Mesothelial cell of epicardium (in vitro differentiated cells): ENCODE data around the gene FILIP1L. TPM values are rescaled to one million over a fixed set of nuclear protein-coding genes. Genes with fewer than 3 reads are reported as not detected.

Experiments
- DNase-seq, 2 experiments: peaks; one replicate each; pipeline ENCODE4 v3.0.0; 2021; ENCODE audit warnings: low spot score in 2 of 2; ENCODE audit not compliant: unreplicated experiment in 2 of 2
- H3K27ac Mint-ChIP-seq: 2 replicates; pipeline ENCODE4 v1.8.0; 2021; ENCODE audit warnings: mixed read lengths
- H3K27me3 Mint-ChIP-seq: 2 replicates; pipeline ENCODE4 v1.8.0; 2021; ENCODE audit warnings: low read depth, mixed read lengths
- H3K36me3 Mint-ChIP-seq: 2 replicates; pipeline ENCODE4 v1.8.0; 2021; ENCODE audit warnings: mixed read lengths
- H3K4me1 Mint-ChIP-seq: 2 replicates; pipeline ENCODE4 v1.8.0; 2021; ENCODE audit warnings: mixed read lengths
- H3K4me3 Mint-ChIP-seq: 2 replicates; pipeline ENCODE4 v1.8.0; 2021; ENCODE audit warnings: mild to moderate bottlenecking, moderate library complexity, mixed read lengths
- H3K9me3 Mint-ChIP-seq: 2 replicates; pipeline ENCODE4 v1.8.0; 2021; ENCODE audit warnings: mixed read lengths
- total RNA-seq: library from RNA; stranded (reverse); gene quantifications from 3 replicates; pipeline ENCODE4 v1.2.1, GENCODE V29; 2021
- TF ChIP-seq, protein P1 (sequence below): fragments of 200-600 bp; sonication (generic); IDR thresholded peaks from one replicate; pipeline ENCODE4 v1.5.0; 2021; ENCODE audit warnings: antibody characterized with exemption; ENCODE audit not compliant: unreplicated experiment

FILIP1L gene
- total RNA-seq, 1 donor from 2014 or later: 15.7 TPM

DNA sequence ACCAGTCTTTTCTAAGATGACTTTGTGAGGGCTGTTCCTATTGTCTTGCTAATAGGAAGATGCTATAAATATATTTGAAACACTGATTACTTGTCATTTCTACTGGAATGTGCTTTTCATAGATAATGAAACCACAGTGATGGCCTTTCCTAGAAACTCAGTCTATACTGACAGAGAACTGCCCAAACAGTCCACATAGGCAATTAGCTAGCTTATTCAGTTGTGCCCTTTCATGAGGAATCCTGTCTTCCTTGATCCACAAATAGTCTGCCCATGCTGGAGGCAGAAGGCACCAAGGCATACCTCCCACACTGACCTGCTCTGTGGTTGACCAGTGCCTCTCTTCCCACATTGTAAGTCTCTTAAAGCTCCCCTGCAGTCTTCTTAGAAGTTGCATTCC lies 160.7 kb downstream of the FILIP1L start:
- Mint-ChIP-seq H3K27me3 (no peaks in the 10 kb centered on the region), H3K4me3 (no peak overlapping the region), H3K27ac (no peak overlapping the region), H3K4me1 (peaks cover 19% of the 10 kb centered on the region), H3K9me3 (no peaks in the 10 kb centered on the region), H3K36me3 (no peaks in the 10 kb centered on the region)
- DNase-seq: no peak
- TF ChIP-seq, protein P1, sequence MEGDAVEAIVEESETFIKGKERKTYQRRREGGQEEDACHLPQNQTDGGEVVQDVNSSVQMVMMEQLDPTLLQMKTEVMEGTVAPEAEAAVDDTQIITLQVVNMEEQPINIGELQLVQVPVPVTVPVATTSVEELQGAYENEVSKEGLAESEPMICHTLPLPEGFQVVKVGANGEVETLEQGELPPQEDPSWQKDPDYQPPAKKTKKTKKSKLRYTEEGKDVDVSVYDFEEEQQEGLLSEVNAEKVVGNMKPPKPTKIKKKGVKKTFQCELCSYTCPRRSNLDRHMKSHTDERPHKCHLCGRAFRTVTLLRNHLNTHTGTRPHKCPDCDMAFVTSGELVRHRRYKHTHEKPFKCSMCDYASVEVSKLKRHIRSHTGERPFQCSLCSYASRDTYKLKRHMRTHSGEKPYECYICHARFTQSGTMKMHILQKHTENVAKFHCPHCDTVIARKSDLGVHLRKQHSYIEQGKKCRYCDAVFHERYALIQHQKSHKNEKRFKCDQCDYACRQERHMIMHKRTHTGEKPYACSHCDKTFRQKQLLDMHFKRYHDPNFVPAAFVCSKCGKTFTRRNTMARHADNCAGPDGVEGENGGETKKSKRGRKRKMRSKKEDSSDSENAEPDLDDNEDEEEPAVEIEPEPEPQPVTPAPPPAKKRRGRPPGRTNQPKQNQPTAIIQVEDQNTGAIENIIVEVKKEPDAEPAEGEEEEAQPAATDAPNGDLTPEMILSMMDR: no peak

DNA sequence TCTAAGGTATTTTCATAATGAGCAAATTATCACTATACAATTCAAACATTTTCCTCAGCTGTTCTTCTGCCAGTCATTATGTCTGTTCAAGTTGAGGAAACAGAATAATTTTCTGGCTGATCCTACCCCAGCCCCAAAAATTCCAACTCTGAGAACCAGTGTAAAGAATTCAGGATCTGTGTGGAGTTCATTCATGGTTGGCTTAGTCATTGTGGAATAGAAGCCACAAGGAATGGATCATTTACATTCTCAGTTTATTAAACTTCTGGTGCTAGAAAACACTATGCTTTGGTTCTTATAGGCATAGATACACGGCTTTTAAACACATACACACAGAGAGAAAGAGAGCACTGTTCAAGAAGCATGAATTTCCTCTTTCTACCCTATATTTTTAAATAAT lies 162.0 kb downstream of the FILIP1L start:
- no peaks in the 10 kb centered on the region for H3K27me3 Mint-ChIP-seq
- TF ChIP-seq, protein P1: no peak
- no peaks in the 10 kb centered on the region for H3K9me3 Mint-ChIP-seq
- H3K27ac Mint-ChIP-seq: no peak overlapping the region
- DNase-seq: no peak
- H3K36me3 Mint-ChIP-seq: no peaks in the 10 kb centered on the region
- H3K4me3 Mint-ChIP-seq: no peak overlapping the region
- peaks cover 23% of the 10 kb centered on the region for H3K4me1 Mint-ChIP-seq

DNA sequence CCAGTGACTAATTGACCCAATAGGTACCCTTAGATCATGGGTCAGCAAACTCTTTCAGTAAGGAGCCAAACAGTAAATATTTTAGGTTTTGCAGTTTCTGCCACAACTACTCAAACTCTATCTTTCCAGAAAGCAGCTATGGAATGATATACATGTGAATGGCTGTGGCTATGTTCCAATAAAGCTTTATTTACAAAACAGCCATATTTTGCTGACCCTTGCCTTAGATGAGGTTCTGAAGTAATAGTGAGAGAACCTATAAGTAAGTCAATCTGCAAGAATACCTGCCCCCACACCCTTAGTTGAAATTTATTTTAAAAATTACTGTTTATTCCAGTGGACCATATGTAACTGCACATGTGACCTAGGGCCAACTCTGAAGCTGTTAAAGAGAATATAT lies 162.6 kb downstream of the FILIP1L start:
- H3K36me3 Mint-ChIP-seq: no peaks in the 10 kb centered on the region
- peaks cover 21% of the 10 kb centered on the region for H3K4me1 Mint-ChIP-seq
- TF ChIP-seq, protein P1: no peak
- no peak overlapping the region for H3K4me3 Mint-ChIP-seq
- H3K27ac Mint-ChIP-seq: no peak overlapping the region
- no peak for DNase-seq
- H3K27me3 Mint-ChIP-seq: no peaks in the 10 kb centered on the region
- H3K9me3 Mint-ChIP-seq: no peaks in the 10 kb centered on the region

DNA sequence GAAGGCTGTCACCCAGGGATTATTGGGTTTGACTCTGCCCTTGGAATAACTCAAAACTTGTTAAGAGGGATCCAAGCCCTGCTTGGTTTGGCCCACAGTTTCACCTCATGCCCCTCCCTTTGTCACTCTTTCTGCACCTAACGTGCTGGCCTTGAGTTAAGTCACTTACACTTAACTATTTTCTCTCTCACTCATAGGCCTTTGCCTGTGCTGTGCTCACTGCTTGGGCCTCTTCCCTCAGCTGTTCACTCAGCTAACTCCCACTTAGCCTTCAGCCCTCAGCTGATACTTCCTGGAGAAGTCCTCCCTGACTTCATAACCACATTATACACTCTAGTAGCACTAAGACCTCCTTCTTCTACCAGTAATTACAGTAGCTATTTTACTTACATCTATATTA lies 163.4 kb downstream of the FILIP1L start:
- H3K36me3 Mint-ChIP-seq: no peaks in the 10 kb centered on the region
- H3K4me3 Mint-ChIP-seq: no peak overlapping the region
- no peak for DNase-seq
- TF ChIP-seq, protein P1: no peak
- no peaks in the 10 kb centered on the region for H3K9me3 Mint-ChIP-seq
- H3K4me1 Mint-ChIP-seq: peaks cover 28% of the 10 kb centered on the region
- H3K27me3 Mint-ChIP-seq: no peaks in the 10 kb centered on the region
- no peak overlapping the region for H3K27ac Mint-ChIP-seq

DNA sequence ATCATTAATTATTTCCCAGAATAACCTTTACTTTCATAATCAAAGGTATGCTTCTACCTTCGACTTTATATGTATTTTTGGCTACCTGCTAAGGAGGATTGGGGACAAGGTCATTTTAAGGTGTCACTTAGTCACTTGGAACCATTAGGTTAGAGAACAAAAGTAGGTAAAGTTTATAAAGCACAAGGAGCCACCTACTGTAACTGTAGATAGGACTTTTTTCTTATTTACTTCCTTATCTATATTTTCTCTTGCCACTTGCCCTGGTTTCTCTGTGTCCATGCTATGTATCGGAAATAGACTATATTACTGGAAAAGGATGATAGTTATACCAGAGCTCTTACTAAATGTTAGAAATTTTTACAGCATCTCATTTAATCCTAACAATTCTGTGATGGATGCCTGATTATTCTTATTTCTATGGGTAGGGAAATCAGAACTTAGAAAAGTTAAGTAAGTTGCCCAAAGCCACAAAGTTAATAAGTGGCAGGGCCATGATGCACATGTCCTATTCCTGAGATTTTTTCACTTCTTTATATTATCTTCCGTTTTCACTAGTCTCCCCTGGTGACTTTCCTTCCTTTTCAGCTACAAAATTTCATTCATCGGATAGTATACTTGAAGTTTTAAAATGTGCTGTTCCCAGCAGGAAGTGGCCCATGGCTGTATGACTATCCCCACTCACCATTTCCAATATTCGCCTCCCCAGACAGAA lies 164.2 kb downstream of the FILIP1L start:
- TF ChIP-seq, protein P1: no peak
- Mint-ChIP-seq H3K27me3 (no peaks in the 10 kb centered on the region), H3K4me1 (peaks cover 36% of the 10 kb centered on the region), H3K9me3 (no peaks in the 10 kb centered on the region), H3K4me3 (no peak overlapping the region), H3K36me3 (no peaks in the 10 kb centered on the region), H3K27ac (peak overlapping the region; percentile 18)
- no peak for DNase-seq
